HG03175 (cell line): ENCODE measurements around the gene HLA-DPA1.
"Not testable (repeated sequence)": the region's sequence is repeated elsewhere in the genome, so short reads cannot be mapped to it uniquely, and the experiment has no call there.

Source experiments
- ATAC-seq: cut with Tn5 transposase; IDR thresholded peaks from one replicate; pipeline ENCODE4 v1.9.1; 2021; ENCODE audit warnings: mild to moderate bottlenecking, moderate library complexity; ENCODE audit not compliant: unreplicated experiment

Gene HLA-DPA1

DNA sequence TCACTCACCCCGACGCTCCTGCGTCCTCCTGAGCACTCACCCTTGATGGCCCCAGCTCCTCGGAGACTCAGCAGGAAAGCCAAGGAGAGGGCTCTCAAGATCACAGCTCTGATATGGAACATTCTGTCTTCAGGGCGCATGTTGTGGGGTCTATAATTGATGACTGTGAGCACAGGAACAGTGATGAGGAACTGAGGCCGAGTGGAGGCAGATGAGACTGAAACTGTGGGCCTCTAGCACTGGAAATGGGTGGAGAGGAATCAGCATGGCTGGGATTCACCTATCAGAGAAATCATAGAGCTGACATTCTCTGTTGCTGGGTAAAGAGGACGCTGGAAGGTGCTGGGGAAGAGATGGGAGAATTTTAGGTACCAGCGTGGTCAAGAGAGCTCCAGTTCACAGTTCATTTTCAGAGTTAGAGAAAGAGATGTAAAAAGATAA lies at the start of gene HLA-DPA1:
TSS of gene HLA-DPA1 (minus strand) at position 219 of the 441 bp plus-strand sequence.
- peak; percentile 78 for ATAC-seq

DNA sequence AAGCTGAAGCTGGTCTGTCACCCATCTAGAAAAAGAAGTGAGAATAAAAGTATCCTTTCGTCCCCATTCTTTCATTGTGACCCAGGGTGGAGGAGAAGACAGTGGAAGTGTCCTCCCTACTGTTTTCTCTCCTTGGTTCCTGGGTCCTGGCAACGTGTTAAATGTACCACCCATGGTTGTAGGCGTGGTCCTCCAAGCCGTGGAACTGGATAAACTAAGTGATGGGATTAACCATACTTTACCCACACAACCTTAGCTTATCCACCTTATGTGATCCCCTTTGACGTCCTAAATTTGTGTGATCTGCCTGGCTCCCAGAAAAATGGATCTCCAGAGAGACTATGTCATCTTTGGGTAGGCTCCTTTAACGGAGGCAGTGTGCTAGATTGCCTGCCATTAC lies 49.7 kb upstream of the HLA-DPA1 start:
- ATAC-seq = no peak

DNA sequence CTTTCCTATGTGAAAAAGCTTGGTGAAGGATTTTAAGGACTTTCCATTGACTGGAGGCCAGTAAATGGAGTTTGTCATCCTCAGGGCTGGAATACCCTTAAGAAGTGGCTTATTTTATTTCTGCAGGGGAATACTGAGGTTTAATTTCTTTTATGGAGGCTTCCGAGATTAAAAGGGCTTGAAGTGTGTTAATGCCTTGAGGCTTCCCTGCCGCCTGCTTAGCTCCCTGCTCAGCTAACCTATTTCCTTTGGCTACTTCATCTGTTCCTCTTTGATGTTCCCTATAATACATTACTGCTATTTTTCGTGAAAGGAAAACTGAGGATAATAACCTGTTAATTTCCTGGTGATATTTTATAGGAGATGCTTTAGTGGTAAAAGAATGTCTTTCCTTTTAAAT lies 46.6 kb upstream of the HLA-DPA1 start:
- ATAC-seq = no peak

DNA sequence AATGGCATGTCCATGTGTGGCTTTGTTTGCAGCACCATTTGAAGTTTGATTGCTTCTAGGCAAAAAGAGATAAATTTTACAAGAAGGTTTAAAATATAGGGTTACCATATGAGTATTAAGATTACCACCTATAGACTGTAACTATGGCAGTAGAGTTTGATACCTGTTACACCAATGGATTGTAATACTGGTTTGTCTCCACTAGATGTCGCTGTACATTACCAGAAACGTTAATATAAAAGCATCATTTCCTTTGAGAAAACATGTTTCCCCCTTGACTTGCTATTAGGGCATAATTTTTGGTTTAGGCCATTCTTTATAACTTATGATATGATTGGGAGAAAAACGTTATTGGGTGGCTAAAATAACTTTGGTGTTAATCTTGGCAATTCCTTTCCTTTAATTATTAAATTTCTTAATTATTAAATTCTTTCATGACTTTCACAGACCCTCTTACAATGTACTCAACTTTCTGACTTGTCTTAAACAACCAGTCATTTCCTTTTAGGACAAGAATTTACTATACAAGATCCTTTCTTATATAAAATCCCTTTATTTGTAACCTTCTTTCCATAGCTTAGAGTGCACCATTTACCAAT lies 45.2 kb upstream of the HLA-DPA1 start:
- no peak for ATAC-seq

DNA sequence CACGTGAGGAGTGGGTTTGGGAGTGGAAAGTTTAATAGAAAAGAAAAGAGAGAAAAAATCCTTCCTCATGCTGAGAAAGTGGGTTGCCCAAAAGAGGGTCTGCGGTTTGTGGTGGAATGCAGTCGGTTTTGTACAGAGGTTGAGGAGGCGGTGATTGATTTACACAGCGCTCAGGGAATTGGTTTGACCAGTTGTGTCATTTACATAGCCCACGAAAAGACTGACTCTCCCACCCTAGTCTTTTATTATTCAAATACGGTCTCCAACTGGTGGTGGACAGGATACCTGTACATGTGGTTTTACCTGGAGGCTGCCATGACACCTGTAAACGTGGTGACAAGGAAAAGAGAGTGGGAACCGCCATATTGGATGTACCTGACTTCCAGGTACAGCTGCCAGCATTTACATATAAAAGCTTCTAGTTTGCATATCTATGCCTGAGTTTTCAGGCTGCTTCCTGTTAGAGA lies 44.4 kb upstream of the HLA-DPA1 start:
- no peak for ATAC-seq

DNA sequence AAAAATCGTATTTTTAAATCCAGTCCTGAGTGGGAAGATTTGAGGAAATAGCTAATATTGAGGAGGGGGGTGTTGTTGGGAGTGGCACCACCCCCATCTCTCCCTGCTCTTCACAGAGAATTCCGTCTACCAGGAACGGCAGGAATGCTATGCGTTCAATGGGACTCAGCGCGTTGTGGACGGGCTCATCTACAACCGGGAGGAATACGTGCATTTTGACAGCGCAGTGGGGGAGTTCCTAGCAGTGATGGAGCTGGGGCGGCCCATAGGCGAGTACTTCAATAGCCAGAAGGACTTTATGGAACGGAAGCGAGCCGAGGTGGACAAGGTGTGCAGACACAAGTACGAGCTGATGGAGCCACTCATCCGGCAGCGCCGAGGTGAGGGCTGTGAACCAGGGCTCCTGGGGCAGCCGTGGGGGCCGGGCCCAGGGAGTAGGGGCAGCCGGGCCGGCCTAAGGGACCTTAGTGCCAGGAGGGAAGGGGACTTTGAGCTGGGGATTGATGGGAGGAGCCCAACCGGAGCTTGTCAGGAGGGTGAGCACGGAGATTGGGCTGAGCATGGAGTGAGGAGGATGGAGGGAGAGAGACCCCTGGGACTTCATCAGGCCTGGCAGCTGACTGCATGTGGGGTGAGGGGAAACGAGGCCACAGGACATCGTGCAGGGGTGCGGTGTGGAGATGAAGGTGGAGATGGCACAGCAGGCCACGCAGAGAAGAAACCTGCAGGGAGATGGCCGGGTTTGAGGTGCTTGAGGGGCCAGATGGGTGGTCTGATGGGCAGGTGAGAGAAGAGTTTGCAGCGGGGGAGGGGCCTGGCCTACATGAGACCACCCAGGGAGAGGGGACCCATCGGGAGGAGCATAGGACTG lies 43.6 kb upstream of the HLA-DPA1 start:
- no peak for ATAC-seq

DNA sequence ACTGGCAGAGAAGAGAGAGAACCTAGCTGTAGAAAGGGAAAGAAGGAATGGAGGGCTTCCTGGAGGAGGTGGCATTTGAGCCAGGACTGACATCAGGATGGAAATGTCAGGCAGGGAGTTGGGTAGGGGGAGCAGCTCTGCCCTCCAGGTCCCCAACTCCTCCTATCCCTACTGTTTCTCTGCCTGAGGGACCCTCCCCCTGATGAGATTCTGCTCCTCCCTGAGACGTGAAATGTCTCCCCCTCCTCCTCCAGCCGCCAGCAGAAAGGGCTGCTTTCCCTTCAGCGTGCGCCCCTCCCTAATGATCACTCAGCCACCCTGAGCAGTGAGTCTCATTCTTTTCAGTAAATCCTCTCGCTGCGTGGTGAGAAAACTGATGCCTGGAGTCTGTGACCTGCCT lies 43.0 kb upstream of the HLA-DPA1 start:
- ATAC-seq = no peak

DNA sequence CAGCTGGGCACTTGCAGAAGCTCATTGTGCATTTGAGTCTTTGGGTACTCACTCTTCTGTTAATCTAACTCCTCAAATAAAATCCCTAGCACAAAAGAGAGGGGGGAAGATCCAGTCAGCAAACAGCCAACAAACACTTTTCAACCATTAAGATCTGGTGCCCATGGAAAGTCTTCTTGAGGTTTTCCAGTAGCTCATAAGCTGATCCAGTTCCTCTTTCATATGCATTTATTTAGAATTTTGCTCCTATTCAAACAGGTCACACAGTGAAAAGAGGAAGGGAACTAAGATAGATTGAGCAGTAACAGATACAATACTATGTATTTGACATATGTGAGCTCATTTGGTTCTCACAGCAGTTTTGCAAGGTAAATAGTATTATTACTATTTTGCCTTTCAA lies 41.0 kb upstream of the HLA-DPA1 start:
- no peak for ATAC-seq

DNA sequence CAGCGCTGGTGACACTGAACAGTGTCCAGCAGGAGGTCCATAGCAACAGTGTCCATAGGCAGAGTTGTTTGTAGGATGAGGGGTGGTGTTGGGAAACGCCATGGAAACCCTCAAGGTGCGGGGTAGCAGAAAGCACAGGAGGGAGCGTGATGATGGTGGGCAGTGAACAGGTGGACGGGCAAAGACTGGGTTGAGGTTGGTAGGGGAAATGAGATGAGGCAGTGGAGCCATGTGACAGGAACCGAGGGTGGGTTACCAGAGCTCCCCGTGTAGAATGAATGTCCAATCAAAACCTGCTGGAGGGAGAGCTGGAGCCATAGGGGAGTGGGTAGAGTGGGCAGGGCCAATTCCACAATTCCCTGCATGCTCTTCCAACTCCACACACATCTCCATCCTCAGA lies 40.3 kb upstream of the HLA-DPA1 start:
- no peak for ATAC-seq

DNA sequence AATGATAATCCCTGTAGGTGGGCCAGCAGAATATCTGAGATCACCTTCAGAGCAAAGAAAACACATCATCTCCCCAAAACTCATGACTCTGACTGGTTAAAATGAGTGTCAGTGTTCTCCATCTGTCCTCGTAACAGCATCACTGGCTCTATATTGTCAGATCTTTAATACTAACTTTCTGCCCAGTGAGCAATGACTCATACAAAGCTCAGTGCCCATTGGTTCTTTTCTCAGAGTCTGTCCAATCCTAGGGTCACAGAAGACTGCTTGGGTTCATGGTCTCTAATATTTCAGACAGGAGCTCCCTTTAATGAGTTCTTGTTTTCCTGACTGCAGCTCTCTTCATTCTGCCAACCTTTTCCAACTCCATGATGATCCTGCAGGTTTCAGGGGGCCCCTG lies 38.7 kb upstream of the HLA-DPA1 start:
- peak; percentile 76 for ATAC-seq

DNA sequence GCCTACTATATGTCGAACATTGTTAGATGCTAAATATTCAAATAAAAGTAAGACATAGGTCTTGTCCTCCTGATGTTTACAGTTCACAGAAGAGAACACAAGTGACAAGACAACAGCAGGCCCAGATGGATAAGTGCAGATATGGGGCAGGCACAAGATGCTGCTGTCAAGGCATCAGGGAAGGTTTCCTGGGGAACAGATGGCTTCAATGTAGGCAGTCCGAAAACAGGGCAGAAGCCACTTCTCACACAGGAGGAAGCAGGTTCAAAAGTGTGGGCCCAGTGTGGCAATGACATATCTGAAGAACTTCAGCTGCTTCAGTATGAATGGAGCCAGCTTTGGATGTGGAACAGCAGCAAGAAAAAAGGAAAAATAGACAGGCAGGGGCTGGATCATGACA lies 34.9 kb upstream of the HLA-DPA1 start:
- no peak for ATAC-seq

DNA sequence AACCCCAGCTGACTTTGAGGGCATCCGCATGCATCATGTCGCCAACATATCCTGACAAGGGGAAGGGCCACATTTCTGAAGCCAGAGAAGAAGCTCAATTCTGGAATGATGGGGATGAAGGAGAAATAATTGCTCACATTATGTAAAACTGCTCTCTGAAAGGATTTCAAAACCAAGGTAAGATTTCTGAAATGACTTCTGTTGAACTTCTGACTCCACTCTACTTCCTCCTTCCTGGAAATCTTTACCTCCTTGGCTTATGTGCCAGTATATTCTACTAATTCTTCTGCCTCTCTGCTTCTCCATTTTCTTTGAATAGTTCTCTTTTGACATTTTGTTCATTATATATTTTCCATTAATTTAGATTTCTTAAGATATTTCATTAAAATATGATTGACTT lies 34.2 kb upstream of the HLA-DPA1 start:
- ATAC-seq = no peak

DNA sequence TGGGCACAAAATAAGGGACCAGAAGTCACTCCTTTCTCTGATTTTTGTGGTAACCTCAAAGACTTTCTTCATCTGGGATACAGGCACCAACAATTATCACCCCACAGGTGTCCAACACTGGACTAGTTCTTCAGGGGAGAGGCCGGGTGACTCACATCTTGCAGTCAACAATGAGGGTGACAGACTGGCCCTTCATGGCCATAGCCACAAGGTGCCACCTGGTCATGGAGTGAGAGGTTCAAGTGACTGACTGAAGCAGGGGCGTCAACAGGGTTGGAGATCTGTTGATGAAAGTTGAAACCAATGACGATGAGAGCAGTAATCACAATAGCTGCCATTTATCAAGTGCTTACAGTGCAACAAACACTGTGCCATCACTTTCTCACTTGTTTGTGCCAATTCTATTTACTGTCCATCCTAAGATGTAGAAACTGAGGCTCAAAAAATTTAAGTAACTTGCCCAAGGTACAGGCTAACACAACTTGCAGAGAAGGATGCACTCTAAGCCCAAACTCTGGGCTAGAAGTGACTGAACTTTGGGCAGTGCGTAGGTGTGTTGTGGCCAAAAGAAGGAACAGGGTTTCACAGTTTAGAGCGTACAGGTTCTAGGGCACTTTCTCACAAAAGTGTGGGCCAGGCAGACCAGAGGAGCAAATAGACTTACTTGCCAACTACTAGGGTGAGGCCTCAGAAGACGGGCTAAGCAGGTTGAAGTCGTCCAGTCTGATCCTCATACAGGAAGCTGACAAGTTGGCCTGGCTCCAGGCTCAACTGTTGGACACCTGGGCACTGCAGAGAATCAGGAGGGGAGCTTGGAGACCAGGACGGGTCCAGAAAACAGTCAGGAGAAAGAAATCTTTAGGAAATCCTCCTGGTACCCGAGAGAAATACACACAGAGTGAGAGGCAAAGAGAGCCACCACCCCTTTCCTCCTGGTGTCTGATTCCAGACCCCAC lies 32.7 kb upstream of the HLA-DPA1 start:
- no peak for ATAC-seq

DNA sequence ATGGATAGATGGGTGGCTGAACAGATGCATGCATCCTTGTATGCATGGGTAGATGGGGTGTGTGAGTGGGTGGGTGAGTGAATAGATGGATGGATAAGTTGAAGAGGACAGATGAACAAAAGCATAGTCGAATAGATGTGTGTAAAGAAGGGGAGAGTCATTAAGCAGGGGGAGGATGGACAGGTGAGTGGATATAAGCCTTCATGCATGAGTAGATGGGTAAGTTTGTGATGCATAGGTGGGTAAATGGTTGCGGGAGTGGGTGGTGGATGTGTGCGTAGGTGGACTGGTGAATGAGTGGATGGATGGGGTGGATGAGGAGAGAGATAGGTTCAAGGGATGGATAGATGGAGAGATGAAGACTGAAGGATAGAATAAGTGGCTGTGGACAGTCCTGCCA lies 31.9 kb upstream of the HLA-DPA1 start:
- no peak for ATAC-seq

DNA sequence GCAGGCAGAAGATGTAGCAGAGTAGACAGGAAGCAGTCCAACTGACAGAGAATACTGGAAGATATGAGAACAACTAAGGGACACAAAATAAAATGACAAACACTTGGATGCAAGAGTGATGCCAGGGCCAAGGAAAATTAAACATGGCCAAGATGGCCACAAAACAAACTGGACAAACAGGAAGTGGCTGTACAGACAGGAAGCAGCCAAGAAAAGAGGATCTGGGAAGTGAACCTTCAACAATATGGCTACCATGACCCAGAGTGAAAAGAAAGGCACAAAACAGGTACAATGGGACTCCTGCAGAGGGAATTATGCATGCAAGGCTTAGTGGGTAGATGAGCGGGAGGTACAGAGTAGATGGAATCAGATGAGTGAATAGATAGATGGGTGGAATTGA lies 31.4 kb upstream of the HLA-DPA1 start:
- no peak for ATAC-seq

DNA sequence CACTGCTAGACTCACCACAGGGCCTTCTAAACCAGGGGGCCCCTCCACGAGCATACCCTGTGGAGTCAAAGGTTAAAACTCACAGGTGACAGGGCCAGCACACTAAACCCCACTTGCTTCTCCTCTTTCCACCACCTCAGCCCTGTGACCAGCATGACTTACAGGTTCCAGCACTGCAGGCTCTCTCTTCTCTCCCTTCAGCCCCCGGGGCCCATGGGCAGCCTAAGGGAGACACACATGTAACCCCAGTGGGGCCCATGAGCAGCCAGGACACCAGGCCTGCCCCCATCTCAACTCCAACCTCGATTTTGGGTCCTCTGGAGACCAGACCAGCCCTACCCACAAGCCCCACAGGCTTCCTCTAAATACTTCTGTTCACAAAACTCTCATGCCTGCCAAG lies 30.3 kb upstream of the HLA-DPA1 start:
- no peak for ATAC-seq

DNA sequence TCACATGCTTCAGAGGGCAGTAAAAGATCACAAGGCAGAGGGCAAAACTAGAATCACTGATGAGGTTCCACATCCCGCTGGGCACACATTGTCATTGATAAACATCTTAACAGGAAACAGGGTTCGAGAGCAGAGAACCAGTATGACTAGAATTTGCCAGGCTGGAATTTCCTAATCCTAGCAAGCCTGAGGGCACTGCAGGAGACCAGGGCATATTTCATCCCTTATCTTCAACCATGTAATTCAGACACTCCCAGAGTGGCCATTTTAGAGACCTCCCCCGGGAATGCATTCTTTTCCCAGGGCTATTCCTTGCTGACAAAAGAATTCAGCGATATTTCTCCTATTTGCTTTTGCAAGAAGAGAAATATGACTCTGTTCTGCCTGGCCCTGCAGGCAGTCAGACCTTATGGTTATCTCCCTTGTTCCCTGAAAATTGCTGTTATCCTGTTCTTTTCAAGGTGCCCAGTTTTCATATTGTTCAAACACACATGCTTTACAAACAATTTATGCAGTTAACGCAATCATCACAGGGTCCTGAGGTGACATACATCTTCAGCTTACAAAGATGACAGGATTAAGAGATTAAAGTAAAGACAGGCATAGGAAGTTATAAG lies 27.8 kb upstream of the HLA-DPA1 start:
- ATAC-seq = not testable (repeated sequence)

DNA sequence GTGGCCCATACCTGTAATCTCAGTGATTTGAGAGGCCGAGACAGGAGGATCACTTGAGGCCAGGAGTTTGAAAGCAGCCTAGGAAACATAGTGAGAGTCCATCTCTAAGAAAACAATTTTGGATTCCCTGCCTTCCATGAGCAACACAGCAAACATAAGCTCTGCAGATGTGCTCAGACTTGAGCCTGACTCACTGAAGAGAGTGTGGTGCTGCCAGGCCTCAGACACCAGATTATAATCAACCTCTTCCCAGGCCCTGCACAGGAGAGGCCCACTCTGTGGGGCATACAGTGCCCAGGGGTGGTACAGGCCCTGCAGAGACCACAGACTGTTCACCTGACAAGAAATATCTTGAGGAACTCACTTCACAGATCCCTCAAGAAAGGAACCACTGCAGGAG lies 22.2 kb upstream of the HLA-DPA1 start:
- no peak for ATAC-seq

DNA sequence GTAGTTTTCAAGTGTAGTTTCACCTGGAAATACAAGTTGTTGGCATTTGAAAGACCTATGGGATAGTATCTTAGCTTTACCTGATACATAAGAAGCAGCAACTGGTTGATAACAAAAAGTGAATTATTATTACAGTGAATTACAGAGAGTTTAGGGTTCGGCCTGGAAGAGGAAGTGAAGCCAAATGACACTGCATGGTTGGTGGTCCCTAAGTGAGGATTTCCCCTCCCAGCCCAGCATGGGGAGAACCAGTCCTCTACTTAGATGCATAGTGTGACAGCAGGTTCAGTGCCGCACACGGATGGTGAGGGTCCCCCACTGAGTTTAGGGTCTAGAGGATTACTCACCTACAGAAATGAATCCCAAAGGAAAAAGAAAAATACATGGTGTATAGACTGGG lies 20.4 kb upstream of the HLA-DPA1 start:
- no peak for ATAC-seq

DNA sequence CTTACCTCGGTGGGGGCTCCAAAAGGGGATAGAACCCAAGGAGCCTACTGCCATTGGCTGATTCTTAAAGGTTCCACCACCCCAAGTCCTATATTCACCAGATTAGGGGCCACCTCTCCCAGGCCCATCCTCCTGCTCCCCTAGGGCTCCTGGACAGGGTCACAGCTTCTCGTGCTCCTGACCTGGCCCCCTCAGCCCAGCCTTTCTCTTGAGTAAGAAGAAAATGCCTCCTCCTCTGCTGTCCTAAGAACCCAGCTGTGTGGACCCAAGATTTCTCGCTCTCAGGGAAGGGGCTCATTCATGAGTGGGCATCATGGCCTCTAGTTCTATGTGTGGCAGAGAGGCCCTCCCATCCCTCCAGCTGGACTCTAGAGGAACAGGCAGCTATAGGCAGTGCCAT lies 18.9 kb upstream of the HLA-DPA1 start:
- no peak for ATAC-seq

DNA sequence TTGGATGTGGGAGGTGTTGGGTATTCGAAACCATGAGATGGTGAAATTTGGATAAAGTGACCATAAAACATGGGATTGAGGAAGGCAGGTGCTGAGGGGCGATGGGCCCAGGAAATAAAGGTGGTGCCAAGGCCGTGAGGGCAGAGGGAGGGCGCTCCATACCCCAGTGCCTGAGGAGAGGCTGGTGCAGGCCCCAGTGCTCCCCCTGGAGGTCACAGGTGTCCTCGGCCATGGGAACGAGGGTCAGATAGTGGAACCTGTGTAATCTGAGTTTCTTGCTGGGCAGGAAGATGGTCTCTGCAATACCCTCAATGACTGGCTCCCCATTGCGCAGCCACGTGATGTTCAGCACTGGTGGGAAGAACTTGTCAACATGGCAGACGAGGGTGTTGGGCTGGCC lies 18.5 kb upstream of the HLA-DPA1 start:
- ATAC-seq = no peak
